HG03095 (cell line): ENCODE data around the gene EVC2.

Experiments
- ATAC-seq: cut with Tn5 transposase; IDR thresholded peaks from one replicate; pipeline ENCODE4 v1.9.1; 2021; ENCODE audit warnings: moderate library complexity; ENCODE audit not compliant: unreplicated experiment

The EVC2 gene

DNA sequence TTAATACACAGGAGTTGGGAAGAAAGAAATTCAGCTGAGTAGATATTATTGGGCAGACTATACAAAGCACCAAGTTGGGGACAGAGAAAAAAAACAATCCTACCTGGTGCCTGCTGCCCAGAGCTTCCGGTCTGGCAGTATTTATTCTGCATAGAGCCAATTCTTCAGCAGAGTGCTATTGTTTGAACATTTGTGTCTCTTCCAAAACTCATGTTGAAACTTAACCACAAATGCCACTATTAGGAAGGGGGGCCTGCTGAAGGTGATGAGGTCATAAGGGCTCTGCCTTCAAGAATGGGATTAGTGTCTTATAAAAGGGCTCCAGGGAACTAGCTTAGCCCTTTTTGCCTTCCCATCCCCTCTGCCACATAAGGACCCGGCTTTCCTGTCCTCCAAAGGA lies 136.2 kb downstream of the EVC2 start:
- ATAC-seq: no peak

DNA sequence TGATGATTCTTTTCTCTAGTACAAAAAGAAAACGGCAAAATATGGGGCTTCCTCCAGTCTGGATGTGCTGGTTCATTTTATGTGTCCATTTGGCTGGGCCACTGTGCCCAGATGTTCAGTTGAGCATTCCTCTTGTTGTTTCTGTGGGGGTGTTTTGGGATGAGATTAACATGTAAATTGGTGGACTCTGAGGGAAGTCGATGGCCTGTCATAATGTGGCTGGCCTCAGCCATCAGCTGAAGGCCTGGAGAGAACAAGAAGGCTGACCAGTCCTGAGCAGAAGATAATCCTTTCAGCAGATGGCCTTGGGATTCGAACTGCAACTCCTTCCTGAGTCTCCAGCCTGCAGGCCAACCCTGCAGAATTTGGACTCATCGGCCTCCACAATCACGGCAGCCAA lies 136.7 kb downstream of the EVC2 start:
- ATAC-seq: no peak

DNA sequence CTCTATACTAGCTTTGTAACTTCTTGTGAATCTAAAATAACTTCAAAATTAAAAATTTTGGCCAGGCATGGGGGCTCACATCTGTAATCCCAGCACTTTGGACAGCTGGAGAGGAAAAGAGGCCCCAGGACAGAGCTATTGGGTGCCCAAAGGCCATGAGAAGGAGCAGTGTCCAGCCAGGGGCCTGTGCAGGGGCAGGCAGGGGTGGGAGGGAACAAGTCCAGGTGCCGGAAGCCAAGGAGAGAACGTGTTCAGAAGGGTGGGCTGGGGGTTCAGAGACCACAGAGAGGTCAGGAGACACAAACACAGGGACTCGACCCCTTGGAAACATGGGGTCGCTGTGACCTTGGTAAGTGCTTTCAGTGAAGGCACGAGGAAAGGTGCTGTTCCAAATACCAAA lies 138.9 kb downstream of the EVC2 start:
- no peak for ATAC-seq

DNA sequence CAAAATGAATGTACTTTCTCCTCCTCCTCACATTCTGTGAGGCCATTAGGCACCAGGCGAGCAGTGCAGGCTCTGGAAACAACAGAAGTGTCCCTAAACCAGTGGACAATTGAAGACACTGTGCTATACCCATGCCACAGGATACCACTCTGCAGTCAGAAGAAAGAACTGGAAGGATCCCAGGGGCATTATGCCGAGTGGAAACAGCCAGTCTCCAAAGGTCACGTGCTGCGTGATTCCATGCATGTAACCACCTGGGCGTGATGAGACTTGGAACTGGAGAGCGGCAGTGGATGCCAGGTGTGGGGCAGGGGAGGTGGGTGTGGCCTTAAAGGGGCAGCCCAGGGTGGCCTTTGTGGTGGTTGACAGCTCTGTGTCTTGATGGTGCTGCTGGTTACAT lies 139.4 kb downstream of the EVC2 start:
- ATAC-seq: no peak

DNA sequence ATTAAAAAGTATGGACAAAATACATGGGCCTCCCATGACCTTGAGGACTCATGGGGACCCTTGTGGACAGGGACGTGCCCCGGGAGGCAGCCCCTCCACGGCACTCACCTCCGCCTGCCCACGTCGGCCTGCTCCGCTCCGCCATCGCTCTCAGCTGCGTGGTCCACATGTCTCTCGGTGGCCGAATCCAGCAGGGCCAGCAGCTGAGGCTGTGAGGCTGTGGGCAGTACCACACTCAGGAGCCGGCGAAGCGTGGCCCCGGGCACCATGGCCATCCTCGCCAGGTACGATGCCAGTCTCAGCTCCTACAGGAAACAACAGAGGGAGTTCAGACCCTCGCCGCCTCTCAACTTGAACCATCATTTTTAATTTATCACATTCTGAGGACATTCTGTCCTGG lies 140.0 kb downstream of the EVC2 start:
- no peak for ATAC-seq

DNA sequence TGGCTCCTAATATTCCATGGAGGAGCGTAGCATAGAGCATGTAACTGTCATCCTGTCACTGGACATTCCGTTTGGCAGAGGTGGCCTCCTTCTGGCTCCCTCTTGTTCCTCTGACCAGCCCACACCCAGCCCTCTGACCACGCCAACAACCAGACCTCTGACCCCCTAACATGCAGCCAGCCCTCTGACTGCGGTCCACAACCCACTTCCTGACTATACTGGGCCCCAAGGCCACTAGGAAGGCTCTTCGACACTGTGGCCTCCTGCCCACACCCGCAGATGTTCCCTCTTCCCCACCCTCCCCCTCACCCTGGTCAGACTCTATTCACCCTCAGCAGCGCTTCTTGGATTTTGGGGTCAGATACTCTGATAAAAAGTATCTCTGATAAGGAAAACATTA lies 141.4 kb downstream of the EVC2 start:
- no peak for ATAC-seq

DNA sequence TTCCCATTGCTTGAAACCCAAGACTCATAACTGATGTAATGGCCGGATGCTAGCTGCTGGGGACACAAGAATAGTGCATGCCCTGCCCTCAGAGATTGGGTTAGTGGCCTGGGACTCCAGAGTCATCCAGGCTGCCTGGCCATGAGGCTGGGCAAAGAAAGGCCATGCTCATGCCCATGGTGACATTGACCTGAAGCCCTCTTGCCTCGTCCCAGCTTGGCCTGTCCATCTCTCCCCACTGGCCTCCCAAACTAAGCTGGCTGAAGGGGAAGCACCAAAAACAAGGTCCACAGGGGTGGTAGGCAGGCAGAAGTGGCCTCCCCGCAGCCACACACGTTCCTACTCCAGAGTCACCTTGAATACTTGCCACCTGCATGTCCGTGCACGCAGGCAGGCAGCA lies 141.8 kb downstream of the EVC2 start:
- ATAC-seq: no peak

DNA sequence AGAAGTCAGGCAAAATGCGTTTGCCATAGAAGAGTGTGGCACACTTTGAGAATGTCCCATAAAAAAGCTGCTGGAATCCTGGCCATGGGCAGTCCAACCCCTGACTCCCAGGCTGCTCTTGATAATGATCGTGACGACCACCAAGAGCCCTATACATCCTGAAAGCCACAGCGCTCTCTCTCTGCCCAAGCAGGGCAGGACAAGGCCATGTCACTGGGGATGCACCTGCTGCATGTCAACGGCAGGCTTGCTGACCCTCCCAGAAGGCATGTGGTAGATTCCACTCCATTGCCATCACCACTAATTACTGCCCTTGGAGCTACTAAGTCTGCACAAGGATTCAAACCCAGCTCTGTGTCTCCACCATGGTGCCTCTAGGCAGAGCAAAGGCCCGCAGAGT lies 144.5 kb downstream of the EVC2 start:
- ATAC-seq: no peak

DNA sequence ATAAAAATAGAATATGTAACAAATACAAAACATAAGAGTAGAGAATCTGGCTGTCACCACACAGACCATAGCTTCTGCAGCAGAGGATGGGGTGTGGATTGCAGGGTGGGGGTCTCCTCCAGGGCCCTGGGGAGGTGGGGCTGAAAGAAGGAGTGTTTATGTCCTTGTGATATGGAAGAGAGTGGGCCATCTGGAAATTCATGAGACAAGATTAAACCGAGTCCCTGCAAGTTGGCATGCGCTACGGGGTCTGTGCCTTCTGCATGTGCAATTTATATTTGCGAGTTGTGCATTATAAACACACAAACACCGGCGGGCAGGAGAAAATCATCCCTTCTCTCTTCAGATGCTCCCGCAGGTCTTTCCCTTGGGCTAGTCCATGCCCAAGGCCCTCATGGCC lies 145.9 kb downstream of the EVC2 start:
- ATAC-seq: no peak

DNA sequence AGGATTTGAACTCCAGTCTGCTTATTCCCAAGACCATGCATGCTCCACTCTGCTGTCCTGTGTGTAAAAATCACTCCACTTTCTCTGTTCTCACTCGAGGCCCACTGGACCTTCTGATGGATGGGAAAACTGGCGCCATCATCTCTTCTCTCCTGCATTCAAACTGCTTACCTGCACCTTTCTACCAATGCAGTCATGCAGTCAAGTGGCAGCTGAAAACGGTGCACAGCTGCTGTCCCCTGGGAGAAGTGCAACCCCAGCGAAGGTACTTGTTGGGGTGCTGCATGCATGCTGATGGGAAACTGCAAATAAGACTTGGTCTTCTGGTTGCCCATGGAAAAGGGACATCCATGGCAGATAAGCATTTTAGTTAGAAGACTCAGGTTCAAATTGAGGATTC lies 147.1 kb downstream of the EVC2 start:
- ATAC-seq: no peak

DNA sequence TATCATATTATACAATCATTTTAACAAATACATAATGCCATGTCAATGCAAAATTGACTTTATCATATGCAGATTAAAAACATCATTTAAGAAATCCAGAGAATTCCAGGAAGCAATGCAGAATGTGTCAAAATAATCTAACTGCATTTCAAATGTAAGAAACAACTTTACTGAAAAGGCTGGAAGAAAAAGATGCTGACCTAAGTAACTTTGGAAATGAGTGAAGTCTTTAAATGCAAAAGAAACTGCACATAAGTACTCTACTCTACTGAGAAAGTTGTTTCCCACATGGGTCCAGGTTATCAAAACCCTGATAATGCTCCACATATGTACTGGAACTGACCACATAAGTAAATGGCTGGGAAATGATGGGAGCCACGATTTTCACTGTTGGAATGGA lies 149.9 kb downstream of the EVC2 start:
- ATAC-seq: no peak

DNA sequence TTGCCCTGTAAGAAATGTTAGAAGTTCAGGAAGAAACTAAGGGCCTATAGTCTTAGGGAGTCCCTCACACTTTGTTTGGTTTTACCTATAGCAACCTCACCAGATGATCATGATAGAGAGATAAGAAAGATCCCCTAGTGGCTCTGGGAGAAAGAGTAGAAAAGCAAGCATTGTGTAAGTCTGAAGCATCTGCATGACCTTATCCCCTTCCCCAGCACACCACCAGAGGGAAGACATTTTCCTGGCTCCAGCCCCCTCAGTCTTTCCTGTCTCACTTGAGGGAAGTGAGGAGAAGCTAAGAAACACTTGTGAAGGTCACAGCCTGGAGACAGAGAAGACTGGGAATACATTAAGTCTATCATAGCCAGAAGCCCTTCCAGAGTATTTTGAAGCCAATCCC lies 154.0 kb downstream of the EVC2 start:
- no peak for ATAC-seq

DNA sequence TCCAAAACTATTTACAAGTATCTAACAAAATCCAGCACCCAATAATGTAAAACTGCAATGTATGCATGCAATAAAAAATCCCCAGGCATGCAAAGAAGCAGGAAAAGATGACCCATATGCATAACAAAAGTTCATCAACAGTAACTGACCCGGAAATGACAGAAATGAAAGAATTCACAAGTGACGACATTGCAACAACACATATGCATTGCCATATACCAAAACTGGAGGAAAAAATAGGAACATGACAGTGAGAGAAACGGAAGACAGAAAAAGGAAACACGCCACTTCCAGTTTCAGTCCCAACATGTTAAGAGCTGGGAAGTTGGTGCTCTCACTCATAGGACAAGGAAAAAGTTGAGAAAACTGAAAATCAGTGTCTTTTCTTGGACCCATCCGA lies 154.6 kb downstream of the EVC2 start:
- no peak for ATAC-seq

DNA sequence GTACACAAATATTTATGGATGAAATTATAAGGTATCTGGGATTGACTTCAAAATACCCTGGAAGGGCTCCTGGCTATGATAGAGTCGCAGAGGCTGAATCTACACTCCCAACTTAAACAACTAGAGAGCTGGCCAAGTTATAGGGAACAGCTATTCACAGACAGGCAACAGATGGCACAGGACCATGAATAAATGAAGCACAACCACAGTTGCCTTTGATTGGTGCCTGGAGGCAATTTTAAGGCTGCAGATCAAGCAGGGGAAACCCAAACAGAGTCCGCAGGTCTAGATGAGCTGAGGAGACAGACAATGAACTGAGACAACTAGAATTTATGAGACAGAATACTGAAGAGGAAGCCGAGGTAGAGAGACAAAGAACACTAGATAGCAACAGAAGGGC lies 155.9 kb downstream of the EVC2 start:
- ATAC-seq: no peak

DNA sequence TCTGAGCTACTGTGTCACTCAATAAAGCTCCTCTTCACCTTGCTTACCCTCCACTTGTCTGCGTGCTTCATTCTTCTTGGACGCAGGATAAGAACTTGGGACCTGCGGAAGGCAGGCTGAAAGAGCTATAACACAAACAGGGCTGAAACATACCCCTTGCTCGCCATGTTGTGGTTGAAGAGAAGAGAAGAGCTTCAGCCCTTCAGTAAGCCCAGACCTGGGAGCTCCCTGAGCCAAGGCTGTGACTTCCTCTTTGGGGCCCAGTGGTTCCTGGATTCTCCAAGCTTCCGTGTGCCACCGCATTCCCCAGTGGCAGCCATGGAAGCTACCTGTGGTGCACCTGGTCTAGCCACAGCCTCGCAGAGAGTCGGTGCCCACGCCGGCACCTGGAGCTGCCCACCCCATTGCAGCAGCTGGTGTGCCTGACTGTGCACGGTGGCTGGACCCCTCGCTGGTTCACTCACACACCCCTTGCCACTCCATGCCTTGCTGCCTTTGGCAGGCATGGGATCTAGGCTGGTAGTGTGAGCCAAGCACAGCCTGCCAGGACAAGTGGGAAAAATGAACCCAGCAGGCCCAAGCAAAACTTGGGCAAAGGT lies 160.6 kb downstream of the EVC2 start:
- no peak for ATAC-seq

DNA sequence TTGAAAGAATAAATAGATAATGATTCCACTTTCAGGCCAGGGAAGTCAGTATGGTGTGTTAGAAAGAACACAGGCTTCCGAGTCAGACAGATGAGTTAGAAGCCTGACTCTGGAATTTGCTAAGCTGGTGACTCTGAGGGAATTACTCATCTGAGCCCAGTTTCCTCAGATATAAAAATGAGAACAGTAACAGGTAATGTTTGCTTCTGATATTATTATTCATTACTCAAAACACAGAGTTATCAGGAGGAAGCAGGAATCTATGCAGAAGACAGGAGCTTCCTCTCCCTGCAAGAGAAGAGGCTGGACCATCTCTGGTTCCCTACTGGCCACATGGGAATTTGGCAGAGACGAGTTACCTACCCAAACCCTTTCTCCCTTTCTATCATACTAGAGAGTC lies 163.1 kb downstream of the EVC2 start:
- ATAC-seq: no peak

DNA sequence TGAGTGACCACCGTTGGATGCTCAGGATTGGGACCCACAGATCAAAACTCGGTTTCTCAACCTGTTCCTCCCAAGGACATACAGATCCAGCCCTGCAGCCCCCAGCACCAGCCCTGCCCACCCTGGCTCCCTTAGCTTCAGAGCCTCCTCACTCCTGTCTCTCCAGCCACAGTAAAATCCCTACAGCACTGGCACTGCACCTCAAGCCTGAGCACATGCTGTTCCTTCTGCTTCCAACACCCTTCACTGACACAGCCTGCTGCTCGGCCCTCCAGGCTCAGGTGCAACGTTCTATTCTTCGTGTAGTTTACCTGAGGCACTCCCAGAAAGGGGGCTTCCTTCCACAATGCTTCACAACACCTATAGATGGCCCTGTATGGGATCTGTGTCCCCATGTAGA lies 163.6 kb downstream of the EVC2 start:
- ATAC-seq: no peak

DNA sequence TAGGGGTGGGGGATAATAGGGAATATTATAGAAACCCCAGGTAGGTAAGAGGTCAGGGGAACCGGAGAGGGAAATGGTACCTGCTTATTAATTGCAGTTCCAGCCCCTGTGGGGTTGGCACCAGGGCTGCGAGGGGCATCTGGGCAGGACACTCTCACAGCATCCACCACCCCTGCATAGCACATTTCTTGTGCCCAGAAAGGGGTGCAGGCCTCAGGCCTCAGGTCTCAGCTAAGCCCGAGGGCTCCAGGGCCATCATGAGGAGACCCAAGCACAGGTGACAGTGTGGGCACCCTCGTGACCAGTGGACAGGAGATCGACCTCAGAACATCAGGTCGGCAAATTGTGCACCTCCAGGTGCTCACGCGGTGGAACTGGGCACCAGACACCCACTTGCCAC lies 164.7 kb downstream of the EVC2 start:
- no peak for ATAC-seq

DNA sequence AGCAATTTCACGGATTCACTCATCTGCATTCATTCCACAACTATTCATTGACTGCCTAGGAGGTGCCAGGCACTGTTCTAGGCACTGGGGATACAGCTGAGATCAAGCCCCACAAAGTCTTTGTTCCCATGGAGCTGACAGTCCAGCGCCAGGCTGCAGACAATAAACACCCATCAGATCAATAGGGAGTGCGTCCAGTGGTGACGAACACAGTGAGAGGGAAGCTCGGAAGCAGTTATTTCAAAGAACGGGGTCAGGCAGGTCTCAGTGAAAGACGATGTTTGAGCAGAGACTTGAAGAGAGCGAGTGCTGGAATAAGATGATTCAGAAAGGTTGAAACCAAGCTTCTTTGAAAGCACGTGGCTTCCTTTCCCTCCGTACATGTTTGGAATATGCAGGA lies 167.2 kb downstream of the EVC2 start:
- no peak for ATAC-seq

DNA sequence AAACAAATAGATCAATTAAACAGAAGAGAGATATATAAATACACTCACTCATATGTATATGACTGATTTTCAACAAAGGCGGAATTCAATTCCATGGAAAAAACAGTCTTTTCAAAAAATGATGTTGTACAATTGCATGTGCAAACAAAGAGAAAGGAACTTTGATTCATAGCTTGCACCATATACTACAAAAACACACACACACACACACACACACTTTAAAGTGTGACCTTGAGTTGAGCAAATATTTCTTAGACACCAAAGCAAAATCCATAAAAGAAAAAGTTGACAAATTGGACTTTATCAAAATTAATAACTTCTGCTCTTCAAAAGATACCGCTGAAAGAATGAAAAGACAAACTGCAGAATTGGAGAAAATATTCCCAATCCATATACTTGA lies 168.8 kb downstream of the EVC2 start:
- ATAC-seq: no peak

DNA sequence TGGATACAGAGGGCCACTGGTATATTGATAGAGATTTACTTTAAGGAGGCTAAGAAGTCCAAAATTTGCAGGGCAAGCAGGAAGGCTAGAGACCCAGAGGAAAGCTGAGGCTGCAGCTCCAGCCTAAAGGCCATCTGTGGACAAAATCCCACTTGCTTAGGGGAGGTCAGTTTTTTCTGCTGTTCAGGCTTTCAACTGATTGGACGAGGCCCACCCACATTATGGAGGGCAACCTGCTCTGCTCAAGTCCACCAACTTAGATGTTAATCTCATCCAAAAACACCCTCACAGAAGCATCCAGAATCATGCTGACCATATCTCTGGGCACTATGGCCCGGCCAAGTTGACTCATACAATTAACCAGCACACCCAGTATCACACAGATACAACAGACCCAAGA lies 176.3 kb downstream of the EVC2 start:
- ATAC-seq: no peak

DNA sequence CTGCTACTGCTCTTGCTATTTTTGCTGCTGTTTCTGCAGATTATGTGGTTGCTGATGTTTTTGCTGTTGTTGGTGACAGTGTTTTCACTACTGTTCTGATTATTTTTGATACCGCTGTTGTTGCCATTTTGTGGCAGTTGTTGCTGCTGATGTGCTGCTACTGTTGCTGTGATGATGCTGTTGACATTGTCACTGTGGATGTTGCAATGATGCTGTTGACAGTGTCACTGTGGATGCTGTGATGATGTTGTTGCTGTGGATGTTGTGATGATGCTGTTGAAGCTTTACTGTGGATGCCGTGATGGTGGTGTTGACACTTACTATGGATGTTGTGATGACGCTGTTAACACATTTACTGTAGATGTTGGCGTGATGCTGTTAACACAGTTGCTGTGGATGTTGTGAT lies 180.3 kb downstream of the EVC2 start:
- ATAC-seq: no peak

DNA sequence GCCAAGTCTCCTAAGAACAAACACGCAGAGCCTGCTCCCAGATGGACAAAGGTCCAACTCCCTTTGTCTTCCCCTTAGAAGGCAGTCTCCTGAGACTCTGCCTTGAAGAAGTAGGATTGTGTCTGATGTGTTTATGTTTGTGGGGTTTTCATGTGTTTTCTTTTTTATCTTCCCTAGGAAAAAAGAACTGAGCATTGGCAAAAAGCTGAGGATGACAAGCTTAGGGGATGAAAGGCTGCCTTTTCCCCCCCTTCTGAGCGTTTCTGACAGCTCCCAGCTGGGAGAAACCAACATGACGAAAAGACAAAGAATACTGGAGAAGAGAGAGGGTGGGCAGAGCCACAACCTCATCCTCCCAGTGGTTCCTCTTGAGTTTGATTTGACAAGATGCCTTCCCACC lies 181.1 kb downstream of the EVC2 start:
- ATAC-seq: no peak
